GM19193 (cell line): ENCODE measurements around the gene SYNE1.

Source experiments
- POLR2A ChIP-seq: IDR thresholded peaks from 4 replicates; pipeline ENCODE4 v1.6.1; 2011; ENCODE audit not compliant: insufficient read depth, insufficient read length; ENCODE audit errors: extremely low read depth

The SYNE1 gene

GRCh38 chr6:152170313-152170701 is 466.9 kb downstream of the SYNE1 start:
- no peak for TF ChIP-seq POLR2A

- no peak for TF ChIP-seq POLR2A
These were observed 469.2 kb downstream of the SYNE1 start for GRCh38 chr6:152167641-152168603.

- no peak for TF ChIP-seq POLR2A
These were observed 470.3 kb downstream of the SYNE1 start for GRCh38 chr6:152166897-152167296.

GRCh38 chr6:152166497-152166896 is 470.7 kb downstream of the SYNE1 start:
- TF ChIP-seq POLR2A, result no peak

- no peak for TF ChIP-seq POLR2A
These were observed 472.2 kb downstream of the SYNE1 start for GRCh38 chr6:152164957-152165356.

GRCh38 chr6:152161501-152161900 is 475.7 kb downstream of the SYNE1 start:
- no peak for TF ChIP-seq POLR2A

GRCh38 chr6:152160346-152160745 is 476.8 kb downstream of the SYNE1 start:
- no peak for TF ChIP-seq POLR2A

GRCh38 chr6:152155792-152156191 is 481.4 kb downstream of the SYNE1 start:
- TF ChIP-seq POLR2A, result no peak

- TF ChIP-seq POLR2A, result no peak
These were observed 482.4 kb downstream of the SYNE1 start for GRCh38 chr6:152154559-152155356.

- no peak for TF ChIP-seq POLR2A
These were observed 485.2 kb downstream of the SYNE1 start for GRCh38 chr6:152151920-152152319.

- TF ChIP-seq POLR2A, result no peak
These were observed 487.0 kb downstream of the SYNE1 start for GRCh38 chr6:152150196-152150595.

GRCh38 chr6:152148412-152148811 is 488.8 kb downstream of the SYNE1 start:
- no peak for TF ChIP-seq POLR2A

- TF ChIP-seq POLR2A, result no peak
These were observed 489.9 kb downstream of the SYNE1 start for GRCh38 chr6:152147269-152147668.

- no peak for TF ChIP-seq POLR2A
These were observed 490.8 kb downstream of the SYNE1 start for GRCh38 chr6:152146385-152146784.

- TF ChIP-seq POLR2A, result no peak
These were observed 493.8 kb downstream of the SYNE1 start for GRCh38 chr6:152143359-152143758.
